GM19239 (cell line): Measurements from ENCODE around the gene CRELD2.
A peak's percentile ranks its signal among the peaks of the same experiment; 100 is the strongest.

Experiments used
- DNase-seq: peaks from one replicate; pipeline ENCODE4 v3.0.0; 2011; ENCODE audit warnings: low spot score; ENCODE audit not compliant: insufficient read length
- FAIRE-seq: peaks from 2 replicates; lab custom pipeline; 2011; peaks lifted over from hg19 to GRCh38; lab: Jason Lieb, UNC

The CRELD2 gene

GRCh38 chr22:49975543-49976389 is 57.3 kb downstream of the CRELD2 start:
- FAIRE-seq, result no peak
- DNase-seq, result no peak

GRCh38 chr22:49976439-49977175 is 58.2 kb downstream of the CRELD2 start:
- DNase-seq (no peak), FAIRE-seq (peak; percentile 80)
